GM08714 (cell line): ENCODE measurements around the gene MKLN1.

Source experiments
- H3K4me3 ChIP-seq: fragments of 200-500 bp; sonication (Bioruptor generic); 2 replicates; pipeline ENCODE4 v1.5.1; 2014; ENCODE audit warnings: mild to moderate bottlenecking, low read length, inconsistent platforms
- ZNF274 ChIP-seq: IDR thresholded peaks from 2 replicates; pipeline ENCODE4 v1.6.1; 2012; ENCODE audit warnings: mild to moderate bottlenecking, low read depth, low read length

MKLN1 gene

DNA sequence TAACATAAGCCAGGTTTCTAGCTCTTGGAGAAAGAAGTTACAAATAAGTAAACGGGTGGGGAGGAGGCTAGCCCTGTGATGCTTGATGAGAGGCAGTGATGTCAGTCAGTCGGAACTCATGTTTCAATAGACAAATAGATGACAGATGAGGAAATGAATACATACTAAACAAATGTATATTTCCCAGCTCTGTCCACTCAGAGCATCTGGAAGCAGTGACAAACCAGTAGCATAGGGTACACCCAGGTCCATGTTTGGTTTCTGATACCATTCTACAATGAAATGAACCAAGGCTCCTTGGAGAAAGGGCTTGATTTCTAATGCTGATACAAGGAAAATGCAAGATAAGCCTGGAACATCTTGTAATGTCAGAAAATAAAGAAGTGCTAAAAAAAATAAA, 198.1 kb downstream of the MKLN1 start:
- no peak for TF ChIP-seq ZNF274
- H3K4me3 ChIP-seq: no peak overlapping the region

DNA sequence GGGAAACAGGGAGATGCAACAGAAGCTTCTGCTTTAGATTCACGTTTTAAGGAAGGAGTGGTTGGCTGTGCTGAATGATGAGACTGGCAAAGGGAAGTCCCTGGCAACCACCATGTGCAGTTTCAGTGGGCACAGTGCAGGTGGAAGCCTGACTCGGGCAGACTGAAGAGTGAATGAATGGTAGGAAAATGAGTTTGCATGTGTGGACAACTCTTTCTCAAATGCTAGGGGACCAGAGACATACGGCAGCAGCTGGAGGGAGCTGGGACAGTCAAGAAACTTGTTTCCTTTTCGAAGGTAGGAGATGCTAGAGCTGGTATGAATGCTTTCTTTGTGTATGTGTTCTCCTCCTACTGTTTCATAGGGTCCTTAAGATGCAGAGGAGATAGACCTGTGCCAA, 199.8 kb downstream of the MKLN1 start:
- no peak for TF ChIP-seq ZNF274
- no peak overlapping the region for H3K4me3 ChIP-seq

DNA sequence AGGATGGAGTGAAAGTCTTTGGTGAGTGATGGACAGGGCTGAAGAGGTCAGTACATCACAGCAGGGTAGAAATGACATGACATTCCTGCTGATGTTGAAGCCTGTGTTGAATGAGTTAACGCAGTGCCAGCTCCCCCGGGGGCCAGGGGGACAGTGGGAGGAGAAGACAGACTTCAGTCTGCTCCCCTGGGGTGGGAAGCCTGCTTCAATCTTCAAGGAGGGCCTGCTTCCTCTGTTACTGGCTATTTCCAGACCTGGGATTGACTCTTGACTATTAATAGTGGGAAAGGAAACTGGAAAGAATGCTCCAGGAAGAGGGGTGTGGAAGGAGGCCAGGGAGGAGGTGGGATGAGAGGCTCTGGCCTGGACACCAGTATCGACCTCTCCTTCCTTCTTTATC, 201.5 kb downstream of the MKLN1 start:
- no peak for TF ChIP-seq ZNF274
- no peak overlapping the region for H3K4me3 ChIP-seq

DNA sequence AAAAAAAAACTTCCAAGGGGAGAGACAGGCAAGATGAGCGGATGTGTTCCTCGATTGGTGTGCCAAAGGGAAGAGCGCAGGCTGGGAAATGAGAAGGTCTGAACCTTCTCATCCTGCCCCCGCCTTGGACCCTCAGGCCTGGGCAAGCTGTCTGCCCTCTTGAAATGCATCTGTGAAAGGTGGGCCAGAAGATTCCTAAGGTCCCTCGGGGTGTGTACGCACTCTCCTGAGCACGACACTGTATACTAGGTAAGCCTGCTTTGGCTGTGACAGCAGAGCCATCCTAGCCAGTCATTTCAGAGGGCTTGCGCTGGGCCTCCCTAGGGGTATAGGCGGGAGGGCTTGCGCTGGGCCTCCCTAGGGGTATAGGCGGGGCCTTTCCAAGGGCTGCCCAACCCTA, 201.9 kb downstream of the MKLN1 start:
- no peak for TF ChIP-seq ZNF274
- H3K4me3 ChIP-seq: no peak overlapping the region

DNA sequence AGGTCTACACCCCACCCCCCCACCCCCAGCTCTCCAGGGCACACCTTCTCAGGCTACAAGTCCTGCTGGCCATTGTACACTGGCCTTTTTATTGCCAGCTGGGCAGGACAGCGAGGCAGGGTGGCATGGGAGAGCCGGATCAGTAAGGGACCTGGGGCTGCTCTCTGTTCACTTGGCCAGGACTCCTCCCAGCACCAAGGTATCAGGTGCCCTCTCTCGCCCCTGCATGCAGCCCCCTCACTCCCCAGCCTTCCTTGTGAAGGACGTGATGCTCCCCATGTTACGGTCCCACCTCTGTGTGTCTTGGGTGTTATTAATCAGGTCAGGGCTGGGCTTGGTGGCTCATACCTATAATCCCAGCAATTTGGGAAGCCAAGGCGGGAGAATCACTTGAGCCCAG, 202.5 kb downstream of the MKLN1 start:
- no peak overlapping the region for H3K4me3 ChIP-seq
- no peak for TF ChIP-seq ZNF274

DNA sequence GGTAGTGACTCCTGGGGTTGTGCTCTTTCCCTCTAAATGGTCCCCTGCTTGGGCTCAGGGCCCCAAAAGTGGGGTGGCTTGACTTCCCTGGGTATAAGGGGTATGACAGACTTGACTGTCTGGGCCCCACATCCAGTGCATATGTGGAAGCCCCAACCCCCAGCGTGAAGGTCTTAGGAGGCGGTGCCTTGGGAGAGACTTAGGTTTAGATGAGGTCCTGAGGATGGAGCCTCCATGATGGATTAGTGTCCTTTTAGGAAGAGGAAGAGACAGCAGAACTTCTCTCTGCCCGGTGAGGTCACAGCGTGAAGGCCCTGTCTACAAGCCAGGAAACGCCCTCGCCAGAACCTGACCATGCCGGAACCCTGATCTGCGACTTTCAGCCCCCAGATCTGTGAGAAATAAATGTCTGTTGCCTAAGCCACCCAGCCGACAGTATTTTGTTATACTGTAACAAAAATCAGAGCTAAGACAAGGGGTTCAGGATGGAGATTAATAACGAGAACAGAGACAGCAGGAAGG, 205.0 kb downstream of the MKLN1 start:
- H3K4me3 ChIP-seq: no peak overlapping the region
- no peak for TF ChIP-seq ZNF274

DNA sequence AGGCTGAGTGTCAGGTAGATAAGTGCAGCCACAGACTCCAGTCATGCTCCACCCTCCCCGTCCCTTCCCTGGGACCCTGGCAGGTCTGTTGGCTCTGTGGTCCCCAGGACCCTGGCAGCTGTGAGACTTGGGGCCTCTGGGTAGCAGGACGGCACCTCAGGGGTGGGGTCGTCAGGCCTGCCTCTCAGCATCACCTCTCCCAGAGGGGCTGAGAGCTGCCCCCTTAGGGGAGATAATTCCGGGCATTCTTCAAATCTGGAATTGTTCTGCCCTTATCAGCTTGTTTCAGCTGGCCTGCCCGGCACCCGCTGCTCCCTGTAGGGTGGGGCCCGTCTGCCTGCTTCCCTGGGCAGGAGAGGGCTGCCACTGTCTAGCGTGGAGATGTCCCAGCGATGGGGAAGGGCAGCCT, 205.5 kb downstream of the MKLN1 start:
- no peak overlapping the region for H3K4me3 ChIP-seq
- TF ChIP-seq ZNF274: no peak

DNA sequence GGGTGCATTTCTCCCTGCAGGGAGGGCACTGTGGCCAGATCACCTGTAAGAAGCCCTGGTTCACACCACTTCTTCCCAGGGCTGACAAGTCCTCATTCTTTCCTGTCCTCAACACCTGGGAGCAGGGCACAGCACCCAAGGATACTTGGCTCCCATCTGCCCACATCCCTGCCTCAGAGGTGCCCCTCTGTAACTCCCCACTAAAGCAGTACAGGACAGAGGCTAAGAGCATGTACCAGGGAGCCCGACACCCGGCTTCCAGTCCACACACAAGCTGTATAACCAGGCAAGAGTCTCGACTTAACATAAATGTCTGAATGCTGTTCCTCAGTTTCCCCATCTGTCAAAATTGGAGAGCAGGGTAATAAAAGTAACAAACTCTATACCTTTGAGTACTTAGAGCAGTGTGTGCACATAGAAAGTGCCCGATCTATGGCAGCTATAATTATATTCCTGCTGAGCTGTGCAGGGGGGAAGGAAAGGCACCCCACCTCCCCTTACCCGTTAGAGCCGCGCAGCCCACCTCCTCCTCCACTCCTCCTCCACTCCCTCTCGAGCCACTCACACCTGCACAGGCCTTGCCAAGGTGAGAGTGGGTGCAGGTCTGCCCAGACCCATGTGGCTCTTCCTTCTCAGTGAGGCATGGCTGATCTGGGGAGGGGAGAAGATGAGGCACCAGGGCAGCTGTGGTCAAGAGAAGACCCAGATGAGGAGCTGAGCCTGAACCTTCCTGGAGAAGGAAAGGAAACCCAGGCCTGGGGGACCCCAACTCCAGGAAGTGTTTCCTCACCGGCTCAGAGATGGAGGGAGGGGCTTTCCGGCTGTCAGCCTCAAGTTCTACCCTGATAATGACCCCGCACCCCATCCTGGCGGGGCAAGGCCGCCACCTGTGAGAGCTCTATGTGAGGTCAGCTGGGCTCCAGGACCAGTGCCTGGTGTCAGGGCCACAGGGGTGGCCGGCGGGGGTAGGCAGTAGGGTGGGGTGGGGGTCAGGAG, 206.2 kb downstream of the MKLN1 start:
- H3K4me3 ChIP-seq: no peak overlapping the region
- TF ChIP-seq ZNF274: no peak

DNA sequence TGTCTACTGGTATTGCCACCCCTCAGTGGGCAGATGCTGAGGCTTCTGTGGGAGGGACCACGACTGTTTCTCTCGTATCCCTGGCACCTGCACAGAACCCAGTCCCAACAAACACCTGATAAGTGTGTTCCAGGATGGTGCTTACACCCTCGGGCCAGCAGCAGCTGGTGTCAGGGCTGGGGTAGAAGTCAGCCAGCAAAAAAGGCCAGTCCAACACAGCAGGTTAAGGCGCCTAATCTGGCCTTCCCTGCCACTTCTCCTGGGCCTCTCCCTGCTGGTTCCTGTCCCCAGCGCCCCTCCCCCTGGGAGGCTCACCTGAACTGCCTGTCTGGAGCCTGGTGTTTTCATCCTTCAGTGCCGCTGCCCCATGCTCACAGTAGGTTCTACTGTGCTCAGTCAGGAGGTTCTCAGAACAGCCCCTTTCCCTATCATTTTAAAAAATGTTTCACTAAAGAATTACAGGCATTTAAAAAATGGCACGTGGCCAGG, 208.7 kb downstream of the MKLN1 start:
- no peak overlapping the region for H3K4me3 ChIP-seq
- no peak for TF ChIP-seq ZNF274

DNA sequence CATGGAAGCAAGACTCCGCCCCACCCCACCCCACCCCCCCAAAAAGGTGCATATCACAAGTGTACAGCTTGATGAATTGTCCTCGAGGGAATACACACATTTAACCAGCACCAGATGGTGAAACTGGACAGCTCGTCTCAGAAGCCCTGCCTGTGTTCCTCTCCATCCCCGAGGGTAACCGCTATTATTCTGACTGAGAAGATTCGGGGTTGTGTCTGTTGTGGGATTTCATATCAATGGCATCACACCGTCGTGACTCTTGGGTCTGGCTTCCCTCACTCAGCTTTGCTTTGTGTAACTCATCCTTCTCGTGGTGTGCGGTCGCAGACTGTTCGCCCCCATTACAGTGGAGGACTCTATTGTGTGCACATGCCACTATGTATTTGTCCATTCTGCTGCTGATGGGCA, 209.9 kb downstream of the MKLN1 start:
- no peak for TF ChIP-seq ZNF274
- H3K4me3 ChIP-seq: no peak overlapping the region

DNA sequence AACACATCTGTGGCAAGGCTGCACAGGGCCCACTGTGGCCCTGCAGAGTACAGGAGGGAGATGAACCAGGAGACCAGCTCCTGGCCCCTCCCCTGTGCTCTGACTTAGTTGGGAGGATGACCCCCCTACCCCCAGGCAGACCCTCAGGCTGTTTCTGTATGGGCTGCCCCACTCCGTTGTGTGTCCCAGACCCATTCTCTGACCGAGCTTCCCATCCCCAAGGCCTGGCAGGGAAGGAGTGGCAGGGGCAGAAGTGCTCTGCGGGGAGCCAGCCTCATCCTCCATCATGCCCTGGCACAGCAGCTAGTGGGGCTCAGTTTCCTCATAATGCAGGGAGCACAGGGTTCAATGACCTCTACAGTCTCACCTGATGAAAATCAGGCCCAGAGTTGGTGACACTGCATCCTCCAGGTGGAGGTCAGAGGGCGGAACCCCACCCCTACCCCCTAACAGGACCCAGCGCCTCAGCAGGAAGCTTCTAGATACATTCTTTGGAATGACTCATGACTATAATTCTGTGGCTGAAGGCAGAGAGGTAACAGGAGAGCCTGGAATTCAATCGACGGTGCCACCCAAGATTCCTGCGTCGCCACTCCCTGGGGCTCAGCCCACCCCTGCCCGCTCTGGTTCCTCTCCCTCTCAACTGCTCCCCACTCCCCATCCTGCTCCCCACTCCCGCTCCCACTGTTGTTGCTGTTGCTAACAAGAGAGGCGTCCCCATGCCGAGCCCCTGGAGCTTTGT, 210.6 kb downstream of the MKLN1 start:
- TF ChIP-seq ZNF274: no peak
- no peak overlapping the region for H3K4me3 ChIP-seq

DNA sequence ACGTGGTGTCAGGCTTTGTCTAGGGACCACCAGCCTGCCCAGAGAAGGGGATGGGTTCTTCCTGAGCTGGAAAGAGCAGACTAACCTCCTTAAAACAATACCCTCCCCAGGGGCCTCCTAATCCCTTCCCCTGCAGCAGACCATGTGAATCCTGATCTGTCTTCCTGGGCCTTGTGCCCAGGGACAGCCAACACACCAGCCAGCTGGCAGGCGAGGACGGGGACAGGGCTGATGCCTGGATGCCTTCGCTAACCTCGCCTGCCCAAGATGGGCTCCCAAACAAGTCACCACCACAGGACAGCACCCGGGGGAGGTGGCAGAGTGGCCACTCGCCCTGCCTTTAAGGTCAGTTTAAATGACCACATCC, 211.1 kb downstream of the MKLN1 start:
- TF ChIP-seq ZNF274: no peak

DNA sequence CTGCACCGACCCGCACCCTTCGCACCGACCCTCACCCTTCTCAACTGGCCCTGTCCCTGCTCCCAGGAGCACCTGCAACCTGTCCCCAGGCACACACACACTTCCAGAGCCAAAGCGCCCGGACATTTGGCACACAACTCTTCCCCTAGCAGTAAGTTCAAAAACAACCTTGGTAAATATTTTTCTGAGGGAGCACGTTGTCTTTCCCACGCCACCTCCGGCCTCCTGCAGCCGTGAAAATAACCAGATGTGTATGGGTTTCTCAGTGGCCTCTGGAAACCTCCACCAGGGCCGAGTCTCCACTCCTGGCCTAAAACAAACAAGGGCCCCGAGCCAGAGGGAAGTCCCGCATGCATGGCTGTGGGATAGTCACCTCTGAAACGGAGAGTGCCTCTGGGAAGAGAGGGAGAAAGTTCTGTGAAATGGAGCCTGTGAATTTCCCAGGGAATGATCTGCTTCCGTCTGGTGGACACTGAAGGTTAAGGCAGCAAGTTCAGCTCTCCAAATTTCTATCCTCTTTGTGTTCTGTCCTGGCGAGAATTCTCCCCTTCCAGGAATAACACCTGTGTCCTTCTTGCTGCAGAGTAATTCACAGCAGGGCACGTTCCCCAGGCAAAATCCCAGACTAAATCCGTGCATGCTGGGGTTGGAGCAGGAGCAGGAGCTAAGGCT, 213.0 kb downstream of the MKLN1 start:
- H3K4me3 ChIP-seq: no peak overlapping the region
- TF ChIP-seq ZNF274: no peak

More for the DNA sequence above, 211.1 kb downstream of the MKLN1 start:
- H3K4me3 ChIP-seq: no peak overlapping the region

DNA sequence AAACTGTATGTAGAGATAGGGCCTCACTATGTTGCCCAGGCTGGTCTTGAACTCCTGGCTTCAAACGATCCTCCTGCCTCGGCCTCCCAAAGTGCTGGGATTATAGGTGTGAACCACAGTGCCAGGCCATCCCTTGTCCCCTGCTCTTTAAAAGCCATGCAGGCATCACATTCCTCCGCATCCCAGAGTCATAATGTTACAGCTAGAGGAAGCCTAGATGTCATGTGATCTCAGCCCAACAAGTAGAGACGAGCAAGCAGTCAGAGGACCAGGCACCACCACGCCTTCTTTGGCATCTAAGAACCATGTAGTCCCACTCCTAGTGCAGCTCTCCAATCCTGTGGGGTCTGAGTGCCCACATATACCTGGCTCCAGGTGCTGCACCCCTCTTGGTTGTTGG, 215.6 kb downstream of the MKLN1 start:
- TF ChIP-seq ZNF274: no peak
- no peak overlapping the region for H3K4me3 ChIP-seq
